HG03095 (cell line): ENCODE measurements around the gene PRKAR1B.

Experiments
- ATAC-seq: cut with Tn5 transposase; IDR thresholded peaks from one replicate; pipeline ENCODE4 v1.9.1; 2021; ENCODE audit warnings: moderate library complexity; ENCODE audit not compliant: unreplicated experiment

Gene PRKAR1B

DNA sequence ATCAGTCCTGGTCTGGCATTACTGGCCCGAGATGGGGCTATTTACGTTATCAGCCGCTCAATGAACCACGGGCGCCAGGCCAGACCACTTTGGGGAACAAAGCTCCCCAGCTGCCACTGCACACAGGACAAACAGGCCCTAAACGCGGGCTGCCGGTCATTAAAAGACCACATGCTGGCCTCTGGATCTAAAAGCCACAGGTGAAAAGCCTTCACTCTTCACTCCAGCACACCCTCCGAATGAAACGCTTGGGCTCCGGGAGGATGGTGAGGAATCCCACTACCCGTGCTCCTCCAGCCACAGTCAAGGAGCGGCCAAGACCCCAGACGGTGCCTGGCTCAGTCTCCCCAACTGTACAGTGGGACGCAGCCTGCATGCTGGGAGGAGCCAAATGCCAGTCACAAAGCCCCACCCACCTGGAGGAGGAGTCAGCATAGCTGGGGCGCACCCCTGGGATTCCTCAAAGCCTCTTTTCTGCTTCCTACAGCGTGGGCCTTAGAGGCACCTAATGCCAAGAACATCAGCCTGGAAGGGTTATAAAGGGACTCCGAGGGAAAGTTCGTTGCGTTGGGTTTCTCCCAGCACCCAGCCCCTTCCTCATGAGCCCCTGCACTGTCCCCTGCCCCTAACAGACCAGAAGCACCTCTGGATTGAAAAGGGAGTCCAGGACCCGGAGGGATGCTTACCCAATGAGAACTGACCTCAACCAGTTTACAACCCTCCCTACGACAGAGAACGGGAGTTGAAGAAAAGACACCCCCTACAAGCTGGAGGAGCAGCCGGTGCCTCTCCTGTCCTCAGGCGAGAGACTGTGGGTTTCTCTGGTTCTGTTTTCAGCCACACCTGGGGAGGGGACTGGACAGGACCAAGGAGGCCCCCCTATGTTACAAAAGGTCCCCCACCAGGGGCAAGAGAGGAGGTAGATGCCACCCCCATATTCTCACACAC is 212.2 kb downstream of the PRKAR1B start:
- ATAC-seq = no peak

GRCh38 chr7:514242-514641 is 212.8 kb downstream of the PRKAR1B start:
- no peak for ATAC-seq

GRCh38 chr7:513521-514166 is 213.4 kb downstream of the PRKAR1B start:
- no peak for ATAC-seq

GRCh38 chr7:512541-513311 is 214.4 kb downstream of the PRKAR1B start:
- no peak for ATAC-seq

- ATAC-seq = no peak
Observed at GRCh38 chr7:512146-512510, 215.0 kb downstream of the PRKAR1B start.

- no peak for ATAC-seq
Observed at GRCh38 chr7:511476-512145, 215.5 kb downstream of the PRKAR1B start.

DNA sequence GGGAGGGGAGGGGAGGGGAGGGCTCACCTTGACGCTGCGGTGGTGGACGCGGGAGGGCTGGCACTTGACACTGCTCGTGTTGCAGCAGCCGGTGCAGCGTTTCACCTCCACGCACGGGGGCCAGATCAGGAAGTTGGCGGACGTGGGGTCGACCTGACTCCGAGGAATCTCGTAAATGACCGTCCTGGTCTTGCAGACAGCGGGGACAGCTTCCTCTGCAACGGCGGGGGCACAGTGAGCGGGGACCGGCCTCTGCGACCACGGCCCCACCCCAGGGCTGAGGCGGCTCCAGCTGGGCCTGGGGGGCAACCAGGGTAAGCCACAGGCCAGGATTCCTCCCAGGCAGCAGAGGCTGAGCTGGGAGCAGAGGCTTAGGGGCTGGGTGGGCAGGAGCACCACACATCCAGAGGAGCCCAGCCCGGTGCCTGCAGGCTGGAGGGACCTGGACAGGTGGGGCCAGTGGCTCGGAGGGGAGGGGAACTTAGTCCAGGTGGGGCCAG is 216.2 kb downstream of the PRKAR1B start:
- ATAC-seq = no peak

DNA sequence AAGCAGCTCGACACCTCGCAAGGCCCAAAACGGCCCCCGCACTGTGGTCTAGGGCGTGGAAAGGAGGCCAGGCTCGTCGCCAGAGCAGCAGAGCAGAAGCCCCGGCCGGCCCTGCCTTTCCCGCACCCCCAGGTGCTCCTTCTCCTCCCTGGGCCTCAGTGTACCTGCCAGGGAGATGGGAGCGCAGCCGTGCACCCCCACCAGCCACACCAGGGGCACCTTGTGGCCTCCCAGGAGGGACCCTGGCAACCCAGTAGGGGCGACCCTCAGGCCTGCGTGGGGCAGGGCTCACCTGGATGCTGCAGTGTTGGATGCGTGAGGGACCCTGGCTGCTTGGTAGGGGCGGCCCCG is 217.0 kb downstream of the PRKAR1B start:
- ATAC-seq = no peak

GRCh38 chr7:509426-510130 is 217.5 kb downstream of the PRKAR1B start:
- no peak for ATAC-seq

DNA sequence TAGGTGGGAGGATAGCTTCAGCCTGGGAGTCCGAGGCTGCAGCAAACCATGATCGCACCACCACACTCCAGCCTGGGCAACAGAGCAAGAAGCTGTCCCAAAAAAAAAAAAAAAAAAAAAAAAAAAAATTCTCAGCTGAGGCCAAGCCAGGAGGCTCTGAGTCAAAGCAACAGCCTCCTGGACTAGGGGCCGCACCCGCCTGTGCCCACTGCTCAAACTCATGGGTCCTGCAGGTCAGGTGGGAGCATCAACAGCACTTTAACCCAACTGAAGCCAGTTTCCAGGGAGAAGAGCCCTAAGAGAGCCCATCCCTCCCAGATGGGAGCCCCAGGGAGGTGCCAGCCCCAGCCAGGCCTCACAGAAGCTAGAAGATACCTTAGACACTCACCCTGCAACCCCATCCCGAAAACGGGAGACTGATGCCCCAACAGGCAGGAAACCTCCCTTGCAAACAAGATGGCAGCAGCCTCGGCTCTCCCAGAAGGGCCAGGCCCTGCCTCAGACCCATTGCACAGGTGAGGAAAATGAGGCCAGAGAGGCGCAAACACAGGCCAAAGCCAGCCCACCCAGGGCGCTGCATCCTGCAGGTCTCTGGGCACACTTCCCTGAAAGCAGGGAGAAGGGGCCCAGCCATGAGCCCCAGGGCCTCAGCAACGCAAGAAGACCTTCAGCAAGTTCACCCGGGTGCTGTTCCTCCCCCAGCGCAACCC is 218.5 kb downstream of the PRKAR1B start:
- no peak for ATAC-seq

GRCh38 chr7:507623-508300 is 219.3 kb downstream of the PRKAR1B start:
- ATAC-seq = no peak

- ATAC-seq = no peak
Observed at GRCh38 chr7:506921-507622, 220.0 kb downstream of the PRKAR1B start.

DNA sequence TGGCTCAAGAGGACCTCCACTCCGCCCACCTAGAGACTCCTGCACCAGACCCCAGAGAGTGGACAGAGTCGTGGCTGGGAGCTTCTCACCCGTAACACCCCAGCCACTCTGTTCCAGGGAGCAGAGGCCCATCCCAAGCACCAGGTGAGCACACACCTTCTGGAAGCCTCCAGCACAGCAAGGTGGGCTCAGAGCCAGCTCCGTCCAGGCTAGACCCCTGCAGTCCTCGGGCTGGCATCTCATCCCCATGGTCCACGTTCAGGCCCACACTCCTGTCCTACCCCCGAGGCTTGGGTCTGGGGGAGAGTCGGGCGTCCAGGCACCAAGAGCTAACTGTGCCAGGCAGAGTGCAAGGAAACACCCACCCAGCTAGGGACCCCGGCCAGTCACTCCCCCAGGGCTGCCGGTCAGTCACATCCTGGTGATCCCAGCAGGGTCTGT is 220.7 kb downstream of the PRKAR1B start:
- no peak for ATAC-seq

- no peak for ATAC-seq
Observed at GRCh38 chr7:505171-505570, 221.9 kb downstream of the PRKAR1B start.

DNA sequence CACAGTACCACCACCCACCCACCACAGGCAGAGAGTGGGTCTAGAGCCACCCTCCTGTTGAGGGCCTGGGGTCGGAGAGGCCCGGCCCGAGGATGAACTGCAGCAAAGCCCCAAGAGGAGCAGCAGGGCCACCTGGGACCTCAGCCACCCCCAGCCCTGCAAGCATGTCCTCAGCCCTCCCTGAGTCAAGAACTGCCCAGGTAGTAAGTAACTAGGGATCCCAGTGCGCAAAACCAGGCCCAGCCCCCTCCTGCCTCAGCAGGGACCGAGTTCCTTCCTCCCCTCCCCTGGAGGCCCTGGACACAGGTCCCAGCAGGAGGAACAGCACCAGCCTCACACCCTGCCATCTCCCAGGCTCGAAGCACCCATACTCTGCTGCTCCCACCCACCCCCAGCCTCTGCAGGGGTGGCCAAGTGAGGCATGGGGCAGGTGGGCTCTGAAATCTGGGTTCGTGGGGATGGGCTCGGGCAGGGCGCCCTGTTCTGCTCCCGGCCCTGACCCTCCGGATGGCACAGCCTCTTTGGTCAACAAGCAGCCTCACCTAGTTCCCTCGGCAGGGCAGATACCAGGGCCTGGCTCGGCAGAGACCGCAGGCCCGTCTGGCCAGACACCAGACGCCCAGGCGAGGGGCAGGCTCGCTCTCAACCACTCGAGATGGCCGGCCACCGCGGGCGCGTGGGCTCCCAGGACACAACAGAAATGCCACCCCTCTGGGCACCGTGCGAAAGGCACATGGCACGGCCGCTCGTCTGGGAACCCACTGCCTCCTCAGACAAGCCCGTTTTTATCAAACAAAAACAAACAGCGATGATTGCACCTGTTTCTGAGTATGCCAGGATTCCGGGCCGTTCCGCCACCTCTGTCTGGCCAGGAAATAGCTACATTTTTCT is 222.6 kb downstream of the PRKAR1B start:
- no peak for ATAC-seq

GRCh38 chr7:503575-504111 is 223.4 kb downstream of the PRKAR1B start:
- no peak for ATAC-seq

DNA sequence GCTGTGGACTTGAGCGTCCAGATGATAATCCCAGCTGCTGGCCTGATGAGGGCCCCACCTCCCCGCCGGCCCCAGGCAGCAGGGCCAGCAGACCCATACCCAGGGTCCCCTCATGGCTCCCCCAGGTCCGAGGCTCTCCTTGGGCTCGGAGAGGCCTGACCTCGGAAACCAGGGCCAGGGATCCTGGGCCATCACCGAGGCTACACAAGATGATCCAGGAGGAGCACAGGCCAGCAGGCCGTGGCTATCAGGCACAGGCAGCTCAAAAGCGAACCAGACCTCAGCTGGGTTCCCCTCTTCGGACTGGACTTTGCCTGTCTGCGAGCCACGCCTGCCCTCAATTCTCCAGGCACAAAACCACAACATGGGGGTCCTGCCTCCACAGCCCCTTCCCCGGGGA is 224.8 kb downstream of the PRKAR1B start:
- ATAC-seq = no peak
